ENCODE data around the gene ARSJ.

ARSJ gene

GRCh38 chr4:113872426-113873260, 106.8 kb downstream of the ARSJ start:
- DNase-seq (ENCODE audit: low spot score): no peak
- TF ChIP-seq CTCF (IDR thresholded peaks at IDR 0.05; ENCODE audit: extremely low read depth, insufficient read depth, missing control alignments): no peak
- in situ Hi-C loops (cut with MboI; ENCODE audit: low pct_unique_long_range_greater_than_20kb, low sequenced_read_pairs, unreplicated experiment): no loop called here

- no peak for DNase-seq (ENCODE audit: low spot score)
- TF ChIP-seq CTCF (IDR thresholded peaks at IDR 0.05; ENCODE audit: extremely low read depth, insufficient read depth, missing control alignments): no peak
- in situ Hi-C loops (cut with MboI; ENCODE audit: low pct_unique_long_range_greater_than_20kb, low sequenced_read_pairs, unreplicated experiment): no loop called here
Observed at GRCh38 chr4:113871080-113871479, 108.4 kb downstream of the ARSJ start.

- in situ Hi-C loops (cut with MboI; ENCODE audit: low pct_unique_long_range_greater_than_20kb, low sequenced_read_pairs, unreplicated experiment): no loop called here
Observed at GRCh38 chr4:113869743-113870375, 109.6 kb downstream of the ARSJ start.

GRCh38 chr4:113866611-113867010, 112.8 kb downstream of the ARSJ start:
- no peak for DNase-seq (ENCODE audit: low spot score)
- no peak for TF ChIP-seq CTCF (IDR thresholded peaks at IDR 0.05; ENCODE audit: extremely low read depth, insufficient read depth, missing control alignments)
- in situ Hi-C loops (cut with MboI; ENCODE audit: low pct_unique_long_range_greater_than_20kb, low sequenced_read_pairs, unreplicated experiment): no loop called here

More at GRCh38 chr4:113869743-113870375, 109.6 kb downstream of the ARSJ start:
- peak; percentile 14 for DNase-seq (ENCODE audit: low spot score)
- TF ChIP-seq CTCF (IDR thresholded peaks at IDR 0.05; ENCODE audit: extremely low read depth, insufficient read depth, missing control alignments): no peak

GRCh38 chr4:113858924-113859323, 120.5 kb downstream of the ARSJ start:
- DNase-seq (ENCODE audit: low spot score): no peak
- TF ChIP-seq CTCF (IDR thresholded peaks at IDR 0.05; ENCODE audit: extremely low read depth, insufficient read depth, missing control alignments): no peak
- in situ Hi-C loops (cut with MboI; ENCODE audit: low pct_unique_long_range_greater_than_20kb, low sequenced_read_pairs, unreplicated experiment): no loop called here

GRCh38 chr4:113851816-113852215, 127.6 kb downstream of the ARSJ start:
- no peak for TF ChIP-seq CTCF (IDR thresholded peaks at IDR 0.05; ENCODE audit: extremely low read depth, insufficient read depth, missing control alignments)
- in situ Hi-C loops (cut with MboI; ENCODE audit: low pct_unique_long_range_greater_than_20kb, low sequenced_read_pairs, unreplicated experiment): no loop called here
- no peak for DNase-seq (ENCODE audit: low spot score)
